Naive thymus-derived CD4-positive, alpha-beta T cell (primary cell): ENCODE results near the gene STX5. TPM values are rescaled to one million over a fixed set of nuclear protein-coding genes. Genes with fewer than 3 reads are reported as not detected.
A peak's percentile ranks its signal among the peaks of the same experiment; 100 is the strongest.
"Not testable (repeated sequence)": the region's sequence is repeated elsewhere in the genome, so short reads cannot be mapped to it uniquely, and the experiment has no call there.

Experiments used
- ATAC-seq: fragments of 150-1000 bp; cut with Tn5 transposase; 2 replicates; pipeline ENCODE4 v1.10.0; 2021; ENCODE audit warnings: mild to moderate bottlenecking, moderate library complexity
- CTCF ChIA-PET: fragments of 350-600 bp; sonication (Branson Sonifier 250); formaldehyde crosslinking; loops from one replicate; lab custom pipeline; 2021; ENCODE audit warnings: antibody characterized with exemption; lab: Charles Lee
- POLR2A ChIA-PET: fragments of 350-600 bp; sonication (Branson Sonifier 250); formaldehyde crosslinking; loops from one replicate; lab custom pipeline; 2021; ENCODE audit warnings: antibody characterized with exemption, inconsistent platforms; lab: Charles Lee
- DNase-seq, 9 donors: peaks; one replicate each; pipeline versions ENCODE4 v3.0.0 to v3.0.0-alpha.2; 2020 to 2022; ENCODE audit warnings: mixed read lengths in 1 of 9
- H3K27ac ChIP-seq: one replicate; pipeline ENCODE4 v1.7.0; 2013; ENCODE audit warnings: mild to moderate bottlenecking, low read depth, low read length, moderate library complexity
- H3K27me3 ChIP-seq, 2 donors: one replicate each; pipeline ENCODE4 v1.7.0; 2013; ENCODE audit warnings: low read length in 2 of 2, mild to moderate bottlenecking in 2 of 2, moderate library complexity in 2 of 2; ENCODE audit not compliant: control insufficient read depth in 2 of 2, insufficient read depth in 2 of 2
- H3K36me3 ChIP-seq, 3 experiments: 1 replicate in 2 of 3; 2 replicates in 1 of 3; pipeline ENCODE4 v1.7.0; 2013; ENCODE audit warnings: low read length in 3 of 3, mild to moderate bottlenecking in 3 of 3, moderate library complexity in 1 of 3; ENCODE audit not compliant: insufficient read depth in 3 of 3, control insufficient read depth in 2 of 3
- H3K4me1 ChIP-seq, 2 donors: one replicate each; pipeline ENCODE4 v1.7.0; 2013; ENCODE audit warnings: low read length in 2 of 2, mild to moderate bottlenecking in 2 of 2, moderate library complexity in 1 of 2; ENCODE audit not compliant: control insufficient read depth in 2 of 2, insufficient read depth in 2 of 2
- H3K4me3 ChIP-seq: 2 replicates; pipeline ENCODE4 v1.7.0; 2013; ENCODE audit warnings: mild to moderate bottlenecking, low read length
- H3K9me3 ChIP-seq, 3 experiments: 1 replicate in 2 of 3; 2 replicates in 1 of 3; pipeline ENCODE4 v1.7.0; 2013; ENCODE audit warnings: low read length in 3 of 3; ENCODE audit not compliant: control insufficient read depth in 2 of 3
- H3K27ac Mint-ChIP-seq, 9 donors: one replicate each; pipeline ENCODE4 v1.8.0; 2020 to 2022; ENCODE audit warnings: mixed read lengths in 9 of 9, mild to moderate bottlenecking in 8 of 9, moderate library complexity in 5 of 9, inconsistent platforms in 2 of 9
- H3K27me3 Mint-ChIP-seq, 5 donors: one replicate each; pipeline ENCODE4 v1.8.0; 2021 to 2022; ENCODE audit warnings: mixed read lengths in 5 of 5, mild to moderate bottlenecking in 1 of 5
- H3K36me3 Mint-ChIP-seq, 5 donors: one replicate each; pipeline ENCODE4 v1.8.0; 2020 to 2022; ENCODE audit warnings: mixed read lengths in 5 of 5, mild to moderate bottlenecking in 3 of 5, inconsistent platforms in 1 of 5
- H3K4me1 Mint-ChIP-seq, 7 donors: one replicate each; pipeline ENCODE4 v1.8.0; 2020 to 2022; ENCODE audit warnings: mixed read lengths in 7 of 7, mild to moderate bottlenecking in 3 of 7, inconsistent platforms in 1 of 7
- H3K4me3 Mint-ChIP-seq, 10 donors: one replicate each; pipeline ENCODE4 v1.8.0; 2020 to 2022; ENCODE audit warnings: mild to moderate bottlenecking in 10 of 10, mixed read lengths in 10 of 10, moderate library complexity in 6 of 10, inconsistent platforms in 2 of 10
- H3K9me3 Mint-ChIP-seq, 11 donors: one replicate each; pipeline ENCODE4 v1.8.0; 2020 to 2022; ENCODE audit warnings: mixed read lengths in 11 of 11, mild to moderate bottlenecking in 4 of 11, inconsistent platforms in 1 of 11, moderate library complexity in 1 of 11
- intact Hi-C, 2 donors: fragments of 100-400 bp; cut with micrococcal nuclease; formaldehyde crosslinking; loops; one replicate each; pipeline ENCODE4 v1.15.1; 2023
- polyA plus RNA-seq, 2 donors: library from polyadenylated mRNA; unstranded; fragments of 300-500 nt; fragmentation: Illumina TruSeq; gene quantifications; one replicate each; pipeline ENCODE4 v1.2.3, GENCODE V29; 2021
- total RNA-seq, 6 experiments: library from RNA in 5 of 6; stranded (reverse) in 5 of 6; gene quantifications; 1 replicate in 5 of 6; 2 replicates in 1 of 6; pipeline ENCODE4 v1.2.3 and lab custom pipeline; 2021 to 2026

Gene STX5
- total and polyA plus RNA-seq, 7 experiments from 2014 or later: 23.8 to 152 (median 53.6) TPM

DNA sequence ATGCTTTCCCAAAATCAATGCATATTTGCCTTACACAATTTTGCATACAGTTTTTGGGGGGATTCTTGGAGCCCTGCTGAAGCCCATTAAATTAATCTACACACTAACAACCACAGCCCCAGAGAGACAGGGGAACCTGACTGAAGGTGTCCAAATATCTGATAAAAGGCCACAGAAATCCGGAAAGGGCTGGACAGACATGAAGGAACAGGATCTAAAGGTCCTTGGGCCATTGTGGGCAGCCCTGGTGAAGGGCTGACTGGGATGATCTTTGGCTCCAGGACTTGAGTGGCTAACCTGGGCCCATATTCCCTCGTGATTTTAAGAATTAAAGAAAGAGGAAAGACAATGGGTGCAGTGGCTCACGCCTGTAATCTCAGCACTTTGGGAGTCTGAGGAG lies 14.3 kb upstream of the STX5 start:
- Mint-ChIP-seq H3K36me3 (no peaks in the 10 kb centered on the region), H3K27me3 (peaks cover 0 to 2% (median 0%) of the 10 kb centered on the region in 5 donors), H3K27ac (peak overlapping the region in 1 of 9 donors; percentile 47), H3K4me3 (no peak overlapping the region), H3K9me3 (peaks cover 0 to 2% (median 0%) of the 10 kb centered on the region in 11 donors), H3K4me1 (peaks cover 0 to 20% (median 6%) of the 10 kb centered on the region in 7 donors)
- Histone ChIP-seq H3K4me1 (peaks cover 7 to 9% of the 10 kb centered on the region in 2 donors), H3K9me3 (no peaks in the 10 kb centered on the region), H3K27me3 (no peaks in the 10 kb centered on the region), H3K27ac (no peak overlapping the region), H3K36me3 (peaks cover 0 to 2% (median 0%) of the 10 kb centered on the region in 3 experiments), H3K4me3 (no peak overlapping the region)
- DNase-seq (no peak), ATAC-seq (no peak)
- intact Hi-C loops: no loop called here
- ChIA-PET POLR2A (interaction anchor here (0.7 to 6.2 kb wide), 3 partner anchors 8 to 199 kb away, joined by 3 to 204 read pairs (median 3); no protein-coding TSS in a partner anchor), CTCF (interaction anchor here (0.6 kb wide), 1 partner anchor 10 kb away, joined by 4 read pairs; no protein-coding TSS in a partner anchor)

- no peak overlapping the region for H3K4me3 Mint-ChIP-seq
- CTCF ChIA-PET: interaction anchor here (2.4 kb wide), 1 partner anchor 11 kb away, joined by 11 read pairs; no protein-coding TSS in a partner anchor
- DNase-seq (no peak), ATAC-seq (no peak)
- Histone ChIP-seq H3K27me3 (no peaks in the 10 kb centered on the region), H3K9me3 (no peaks in the 10 kb centered on the region), H3K27ac (no peak overlapping the region), H3K4me3 (no peak overlapping the region), H3K4me1 (peaks cover 7 to 9% of the 10 kb centered on the region in 2 donors), H3K36me3 (peaks cover 0 to 2% (median 0%) of the 10 kb centered on the region in 3 experiments)
- intact Hi-C loops: loop anchor here in 1 of 2 donors (5.0 kb wide), 1 partner anchor 232 kb away; the partner anchor contains the start of genes EML3 and ROM1
- POLR2A ChIA-PET: interaction anchor here (1.0 to 6.2 kb wide), 6 partner anchors 10 to 117 kb away, joined by 3 to 204 read pairs (median 4); partner anchors contain the start of genes HNRNPUL2, TEX54, TMEM179B and ZBTB3
- peaks cover 7 to 24% (median 12%) of the 10 kb centered on the region in 7 donors for H3K4me1 Mint-ChIP-seq
- H3K27ac Mint-ChIP-seq: peak overlapping the region in 2 of 9 donors; percentile 2 to 39
- H3K9me3 Mint-ChIP-seq: peaks cover 0 to 1% (median 0%) of the 10 kb centered on the region in 11 donors
- H3K36me3 Mint-ChIP-seq: peaks cover 0 to 6% (median 3%) of the 10 kb centered on the region in 5 donors
- H3K27me3 Mint-ChIP-seq: peaks cover 0 to 8% (median 0%) of the 10 kb centered on the region in 5 donors
Observed at GRCh38 chr11:62844154-62844553, 12.3 kb upstream of the STX5 start.

DNA sequence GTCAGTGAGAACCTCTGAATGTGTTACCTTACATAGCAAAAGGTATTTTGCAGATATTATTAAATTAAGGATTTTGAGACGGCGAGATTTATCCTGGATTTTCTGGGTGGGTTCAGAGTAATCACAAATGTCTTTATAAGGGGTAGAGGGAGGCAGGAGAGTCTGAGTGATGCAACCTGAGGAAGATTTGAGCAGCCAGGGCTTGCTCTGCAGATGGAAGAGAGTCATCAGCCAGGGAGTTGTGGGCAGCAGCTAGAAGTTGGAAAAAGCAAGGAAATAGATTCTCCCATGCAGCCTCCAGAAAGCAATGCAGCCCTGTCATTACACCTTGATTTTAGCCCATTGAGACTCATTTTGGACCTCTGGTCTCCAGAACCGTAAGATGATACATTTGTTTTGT lies 11.6 kb upstream of the STX5 start:
- Mint-ChIP-seq H3K9me3 (no peaks in the 10 kb centered on the region), H3K4me1 (peaks cover 8 to 29% (median 17%) of the 10 kb centered on the region in 7 donors), H3K4me3 (peak overlapping the region in 2 of 10 donors; percentile 32 to 43), H3K36me3 (peaks cover 0 to 7% (median 3%) of the 10 kb centered on the region in 5 donors), H3K27ac (peak overlapping the region in 7 of 9 donors; percentile 25 to 82 (median 53)), H3K27me3 (peaks cover 0 to 8% (median 0%) of the 10 kb centered on the region in 5 donors)
- intact Hi-C loops: loop anchor here in 1 of 2 donors (5.0 kb wide), 1 partner anchor 231 kb away; the partner anchor contains the start of genes EML3 and ROM1
- ATAC-seq: no peak
- H3K36me3 ChIP-seq: peaks cover 0 to 6% (median 0%) of the 10 kb centered on the region in 3 experiments
- CTCF ChIA-PET: interaction anchor here (2.4 kb wide), 1 partner anchor 11 kb away, joined by 11 read pairs; no protein-coding TSS in a partner anchor
- H3K4me1 ChIP-seq: peaks cover 9 to 13% of the 10 kb centered on the region in 2 donors
- no peaks in the 10 kb centered on the region for H3K9me3 ChIP-seq
- H3K4me3 ChIP-seq: no peak overlapping the region
- POLR2A ChIA-PET: interaction anchor here (0.5 to 6.2 kb wide), 12 partner anchors 10 to 249 kb away, joined by 3 to 204 read pairs (median 4); partner anchors contain the start of genes HNRNPUL2, POLR2G, STX5 and TAF6L
- no peak overlapping the region for H3K27ac ChIP-seq
- H3K27me3 ChIP-seq: no peaks in the 10 kb centered on the region
- DNase-seq: no peak

DNA sequence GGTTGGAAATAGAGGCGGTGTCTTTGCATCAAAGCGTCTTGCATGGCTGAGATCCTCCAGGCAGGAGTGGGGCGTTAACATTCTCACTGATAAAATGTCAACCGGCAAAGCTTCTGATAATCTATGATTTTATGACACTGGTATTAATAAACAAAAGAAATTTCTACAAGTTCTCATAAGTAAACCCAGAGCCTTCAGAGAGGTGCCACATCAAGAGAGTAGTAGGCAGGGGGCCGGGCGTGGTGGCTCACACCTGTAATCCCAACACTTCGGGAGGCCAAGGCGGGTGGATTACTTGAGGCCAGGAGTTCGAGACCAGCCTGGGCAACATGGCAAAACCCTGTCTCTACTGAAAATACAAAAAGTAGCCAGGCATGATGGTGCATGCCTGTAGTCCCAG lies 11.0 kb upstream of the STX5 start:
- H3K4me1 Mint-ChIP-seq: peaks cover 8 to 27% (median 17%) of the 10 kb centered on the region in 7 donors
- not testable (repeated sequence) for ATAC-seq, H3K36me3 Mint-ChIP-seq, DNase-seq, H3K9me3 Mint-ChIP-seq, H3K36me3 ChIP-seq, H3K27me3 Mint-ChIP-seq, H3K27me3 ChIP-seq, H3K4me3 Mint-ChIP-seq, H3K9me3 ChIP-seq
- intact Hi-C loops: loop anchor here in 1 of 2 donors (1.0 to 5.0 kb wide), 5 partner anchors 12 to 231 kb away; partner anchors contain the start of genes EML3, ROM1 and ZBTB3
- ChIA-PET POLR2A (interaction anchor here (0.5 to 6.2 kb wide), 19 partner anchors 11 to 269 kb away, joined by 3 to 204 read pairs (median 4); partner anchors contain the start of genes EEF1G, HNRNPUL2, LBHD1 and NXF1), CTCF (interaction anchor here (0.8 kb wide), 1 partner anchor 14 kb away, joined by 3 read pairs; no protein-coding TSS in a partner anchor)
- peaks cover 9 to 18% of the 10 kb centered on the region in 2 donors for H3K4me1 ChIP-seq
- H3K27ac Mint-ChIP-seq: peak overlapping the region in 2 of 9 donors; percentile 37 to 82
- peak overlapping the region; percentile 73 for H3K4me3 ChIP-seq
- H3K27ac ChIP-seq: peak overlapping the region; percentile 99

- Histone ChIP-seq H3K36me3 (peaks cover 0 to 6% (median 0%) of the 10 kb centered on the region in 3 experiments), H3K4me3 (peak overlapping the region; percentile 73), H3K27me3 (no peaks in the 10 kb centered on the region), H3K27ac (peak overlapping the region; percentile 99), H3K9me3 (no peaks in the 10 kb centered on the region), H3K4me1 (peaks cover 9 to 22% of the 10 kb centered on the region in 2 donors)
- Mint-ChIP-seq H3K4me3 (no peak overlapping the region), H3K27ac (no peak overlapping the region), H3K4me1 (peaks cover 14 to 29% (median 24%) of the 10 kb centered on the region in 7 donors), H3K36me3 (peaks cover 5 to 10% (median 7%) of the 10 kb centered on the region in 5 donors), H3K9me3 (no peaks in the 10 kb centered on the region), H3K27me3 (peaks cover 0 to 6% (median 0%) of the 10 kb centered on the region in 5 donors)
- intact Hi-C loops: loop anchor here in 1 of 2 donors (1.0 to 5.0 kb wide), 5 partner anchors 13 to 230 kb away; partner anchors contain the start of genes EML3, ROM1 and ZBTB3
- DNase-seq (peak in 5 of 9 donors; percentile 14 to 52 (median 27)), ATAC-seq (no peak)
- POLR2A ChIA-PET: interaction anchor here (0.6 to 6.2 kb wide), 38 partner anchors 10 to 1902 kb away, joined by 3 to 379 read pairs (median 8); partner anchors contain the start of genes EEF1G, HNRNPUL2, LBHD1 and NXF1
- CTCF ChIA-PET: interaction anchor here (0.8 to 2.1 kb wide), 3 partner anchors 13 to 81 kb away, joined by 3 to 11 read pairs (median 4); partner anchors contain the start of gene POLR2G
Observed at GRCh38 chr11:62842171-62842741, 10.4 kb upstream of the STX5 start.
